CD14-positive monocyte (primary cell): ENCODE measurements around the gene EME1. TPM values are rescaled to one million over a fixed set of nuclear protein-coding genes. Genes with fewer than 3 reads are reported as not detected.

ENCODE experiments used
- DNase-seq, 3 donors: peaks; one replicate each; pipeline ENCODE4 v3.0.0-alpha.2; 2011 to 2022
- H2AFZ ChIP-seq: 2 replicates; pipeline ENCODE4 v1.6.0; 2012; ENCODE audit warnings: mild to moderate bottlenecking, low read depth, low read length, inconsistent platforms; ENCODE audit not compliant: insufficient read depth, poor library complexity, severe bottlenecking
- H3K27ac ChIP-seq, 2 donors: 1 replicate in 1 of 2; 2 replicates in 1 of 2; pipeline ENCODE4 v1.5.1; 2012 to 2013; ENCODE audit warnings: low read length in 2 of 2, control low read depth in 1 of 2, inconsistent platforms in 1 of 2, low read depth in 1 of 2, mild to moderate bottlenecking in 1 of 2
- H3K27me3 ChIP-seq, 2 donors: one replicate each; pipeline versions ENCODE4 v1.6.0 to v1.6.1; 2011 to 2013; ENCODE audit warnings: low read length in 2 of 2; ENCODE audit not compliant: control insufficient read depth in 2 of 2, insufficient read depth in 2 of 2
- H3K36me3 ChIP-seq, 2 donors: replicated peaks in 1 of 2; 1 replicate in 1 of 2; 2 replicates in 1 of 2; pipeline versions ENCODE4 v1.5.1 to v1.6.1; 2012 to 2013; ENCODE audit warnings: low read length in 2 of 2, control low read depth in 1 of 2, inconsistent platforms in 1 of 2, mild to moderate bottlenecking in 1 of 2; ENCODE audit not compliant: insufficient read depth in 2 of 2, control insufficient read depth in 1 of 2
- H3K4me1 ChIP-seq, 2 donors: 1 replicate in 1 of 2; 2 replicates in 1 of 2; pipeline versions ENCODE4 v1.5.1 to v1.6.1; 2012 to 2013; ENCODE audit warnings: low read length in 2 of 2, control low read depth in 1 of 2, inconsistent platforms in 1 of 2, mild to moderate bottlenecking in 1 of 2, moderate library complexity in 1 of 2; ENCODE audit not compliant: insufficient read depth in 2 of 2, control insufficient read depth in 1 of 2
- H3K4me2 ChIP-seq: replicated peaks from 2 replicates; pipeline ENCODE3; 2012; ENCODE audit warnings: low read length, moderate library complexity, mild to moderate bottlenecking; ENCODE audit not compliant: poor library complexity, severe bottlenecking; ENCODE audit errors: extremely low read depth
- H3K4me3 ChIP-seq, 3 experiments: fragments of 200-600 bp in 1 of 3; sonication (generic) in 1 of 3; replicated peaks in 1 of 3; 1 replicate in 2 of 3; 2 replicates in 1 of 3; pipeline ENCODE4 v1.5.1; 2011 to 2013; ENCODE audit warnings: low read length in 3 of 3, mild to moderate bottlenecking in 3 of 3, control low read depth in 2 of 3, low read depth in 2 of 3, inconsistent platforms in 1 of 3, moderate library complexity in 1 of 3
- H3K79me2 ChIP-seq: 2 replicates; pipeline ENCODE4 v1.6.0; 2012; ENCODE audit warnings: mild to moderate bottlenecking, control low read depth, inconsistent platforms, low read length, moderate library complexity; ENCODE audit not compliant: insufficient read depth
- H3K9ac ChIP-seq: 2 replicates; pipeline ENCODE4 v1.6.0; 2017; ENCODE audit warnings: low read length, mild to moderate bottlenecking; ENCODE audit not compliant: insufficient read depth, poor library complexity, severe bottlenecking
- H3K9me3 ChIP-seq, 2 donors: replicated peaks in 1 of 2; 1 replicate in 1 of 2; 2 replicates in 1 of 2; pipeline versions ENCODE4 v1.5.1 to v1.6.1; 2012 to 2013; ENCODE audit warnings: low read length in 2 of 2, control low read depth in 1 of 2; ENCODE audit not compliant: control insufficient read depth in 1 of 2, insufficient read depth in 1 of 2
- H4K20me1 ChIP-seq: 2 replicates; pipeline ENCODE4 v1.6.0; 2012; ENCODE audit warnings: mild to moderate bottlenecking, low read length, control low read depth, moderate library complexity; ENCODE audit not compliant: insufficient read depth
- H3K27ac Mint-ChIP-seq, 7 donors: one replicate each; pipeline ENCODE4 v1.8.0; 2020; ENCODE audit warnings: mild to moderate bottlenecking in 7 of 7, mixed read lengths in 7 of 7, moderate library complexity in 6 of 7, inconsistent platforms in 2 of 7
- H3K27me3 Mint-ChIP-seq, 3 donors: one replicate each; pipeline ENCODE4 v1.8.0; 2021 to 2022; ENCODE audit warnings: low read depth in 3 of 3, mild to moderate bottlenecking in 3 of 3, mixed read lengths in 3 of 3, moderate library complexity in 3 of 3, inconsistent platforms in 1 of 3
- H3K36me3 Mint-ChIP-seq, 2 donors: one replicate each; pipeline ENCODE4 v1.8.0; 2020; ENCODE audit warnings: mixed read lengths in 2 of 2, inconsistent platforms in 1 of 2, mild to moderate bottlenecking in 1 of 2
- H3K4me1 Mint-ChIP-seq: one replicate; pipeline ENCODE4 v1.8.0; 2020; ENCODE audit warnings: mild to moderate bottlenecking, mixed read lengths
- H3K4me3 Mint-ChIP-seq, 2 donors: one replicate each; pipeline ENCODE4 v1.8.0; 2020; ENCODE audit warnings: mild to moderate bottlenecking in 2 of 2, mixed read lengths in 2 of 2, moderate library complexity in 1 of 2
- H3K9me3 Mint-ChIP-seq, 7 donors: one replicate each; pipeline ENCODE4 v1.8.0; 2020 to 2022; ENCODE audit warnings: mixed read lengths in 7 of 7, mild to moderate bottlenecking in 6 of 7, moderate library complexity in 6 of 7, inconsistent platforms in 2 of 7
- WGBS: methylation state at CpG from one replicate; pipeline ENCODE4 v1.1.5; 2013; ENCODE audit warnings: missing lambda C conversion rate; ENCODE audit not compliant: insufficient coverage; 5-methylcytosine and 5-hydroxymethylcytosine counted together
- intact Hi-C, 2 donors: fragments of 100-400 bp; cut with micrococcal nuclease; formaldehyde crosslinking; loops; one replicate each; pipeline versions ENCODE4 v1.15.0 to v1.15.1; 2023
- polyA plus RNA-seq, 3 donors: library from polyadenylated mRNA; depleted of rRNA in 1 of 3; unstranded in 2 of 3; stranded (reverse) in 1 of 3; fragments of 300-500 nt in 2 of 3; fragments of >200 nt in 1 of 3; fragmentation: Illumina TruSeq in 2 of 3; gene quantifications; 1 replicate in 2 of 3; 2 replicates in 1 of 3; pipeline ENCODE4 v1.2.3, GENCODE V29; 2012 to 2021
- TF ChIP-seq, protein P1 (sequence below): fragments of 200-600 bp; IDR thresholded peaks from one replicate; pipeline ENCODE4 v1.8.0; 2022; ENCODE audit warnings: antibody characterized with exemption, mild to moderate bottlenecking

The EME1 gene
- polyA plus RNA-seq, 3 donors = 0.33 to 0.76 (median 0.43) TPM

GRCh38 chr17:50381260-50381815 lies 8.3 kb downstream of the EME1 start:
- no peaks in the 10 kb centered on the region for H3K9me3 ChIP-seq
- intact Hi-C loops = no loop called here
- no peak overlapping the region for H2AFZ ChIP-seq
- H3K9ac ChIP-seq = no peak overlapping the region
- H3K4me2 ChIP-seq = no peak overlapping the region
- H3K27ac ChIP-seq = no peak overlapping the region
- H3K27ac Mint-ChIP-seq = peak overlapping the region in 2 of 7 donors; percentile 8 to 55
- H3K27me3 ChIP-seq = no peaks in the 10 kb centered on the region
- no peaks in the 10 kb centered on the region for H3K79me2 ChIP-seq
- peaks cover 55 to 81% of the 10 kb centered on the region in 2 donors for H3K36me3 ChIP-seq
- peaks cover 67 to 80% of the 10 kb centered on the region in 2 donors for H3K36me3 Mint-ChIP-seq
- no peak for DNase-seq
- peaks cover 11% of the 10 kb centered on the region for H4K20me1 ChIP-seq
- H3K4me3 Mint-ChIP-seq = no peak overlapping the region
- H3K4me1 Mint-ChIP-seq = peaks cover 12% of the 10 kb centered on the region
- 94% methylated on average over 2 of the region's 7 CpGs for WGBS
- H3K4me1 ChIP-seq = peaks cover 8 to 9% of the 10 kb centered on the region in 2 donors
- TF ChIP-seq, protein P1, sequence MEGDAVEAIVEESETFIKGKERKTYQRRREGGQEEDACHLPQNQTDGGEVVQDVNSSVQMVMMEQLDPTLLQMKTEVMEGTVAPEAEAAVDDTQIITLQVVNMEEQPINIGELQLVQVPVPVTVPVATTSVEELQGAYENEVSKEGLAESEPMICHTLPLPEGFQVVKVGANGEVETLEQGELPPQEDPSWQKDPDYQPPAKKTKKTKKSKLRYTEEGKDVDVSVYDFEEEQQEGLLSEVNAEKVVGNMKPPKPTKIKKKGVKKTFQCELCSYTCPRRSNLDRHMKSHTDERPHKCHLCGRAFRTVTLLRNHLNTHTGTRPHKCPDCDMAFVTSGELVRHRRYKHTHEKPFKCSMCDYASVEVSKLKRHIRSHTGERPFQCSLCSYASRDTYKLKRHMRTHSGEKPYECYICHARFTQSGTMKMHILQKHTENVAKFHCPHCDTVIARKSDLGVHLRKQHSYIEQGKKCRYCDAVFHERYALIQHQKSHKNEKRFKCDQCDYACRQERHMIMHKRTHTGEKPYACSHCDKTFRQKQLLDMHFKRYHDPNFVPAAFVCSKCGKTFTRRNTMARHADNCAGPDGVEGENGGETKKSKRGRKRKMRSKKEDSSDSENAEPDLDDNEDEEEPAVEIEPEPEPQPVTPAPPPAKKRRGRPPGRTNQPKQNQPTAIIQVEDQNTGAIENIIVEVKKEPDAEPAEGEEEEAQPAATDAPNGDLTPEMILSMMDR = no peak
- no peak overlapping the region for H3K4me3 ChIP-seq
- no peaks in the 10 kb centered on the region for H3K9me3 Mint-ChIP-seq
- H3K27me3 Mint-ChIP-seq = peaks cover 0 to 3% (median 0%) of the 10 kb centered on the region in 3 donors

GRCh38 chr17:50381920-50382319 lies 8.9 kb downstream of the EME1 start:
- no peaks in the 10 kb centered on the region for H3K79me2 ChIP-seq
- 75% methylated on average over 3 of the region's 3 CpGs for WGBS
- no peak overlapping the region for H3K27ac Mint-ChIP-seq
- no peak overlapping the region for H3K4me2 ChIP-seq
- no peaks in the 10 kb centered on the region for H3K27me3 ChIP-seq
- no peak overlapping the region for H3K27ac ChIP-seq
- H3K9me3 ChIP-seq = no peaks in the 10 kb centered on the region
- no peak overlapping the region for H3K4me3 ChIP-seq
- intact Hi-C loops = no loop called here
- H3K4me1 ChIP-seq = peaks cover 8 to 9% of the 10 kb centered on the region in 2 donors
- peaks cover 11% of the 10 kb centered on the region for H4K20me1 ChIP-seq
- DNase-seq = no peak
- H3K36me3 Mint-ChIP-seq = peaks cover 70 to 84% of the 10 kb centered on the region in 2 donors
- H3K4me3 Mint-ChIP-seq = no peak overlapping the region
- peaks cover 12% of the 10 kb centered on the region for H3K4me1 Mint-ChIP-seq
- H2AFZ ChIP-seq = no peak overlapping the region
- peaks cover 61 to 87% of the 10 kb centered on the region in 2 donors for H3K36me3 ChIP-seq
- H3K9ac ChIP-seq = no peak overlapping the region
- no peaks in the 10 kb centered on the region for H3K9me3 Mint-ChIP-seq
- peaks cover 0 to 3% (median 0%) of the 10 kb centered on the region in 3 donors for H3K27me3 Mint-ChIP-seq
- TF ChIP-seq, protein P1 = no peak
